Measurements from ENCODE around the gene NTN1. TPM values are rescaled to one million over a fixed set of nuclear protein-coding genes. Genes with fewer than 3 reads are reported as not detected.

The NTN1 gene
- total RNA-seq, 1 experiment from 2014 or later = 22.8 TPM

GRCh38 chr17:9185688-9186284 lies 164.5 kb downstream of the NTN1 start:
- DNase-seq (ENCODE audit: low read depth in 1 of 2, low spot score in 2 of 2) = no peak
- Histone ChIP-seq H3K4me3 (no peak overlapping the region), H3K4me1 (replicated peaks) (peaks cover 21% of the 10 kb centered on the region), H3K27me3 (replicated peaks) (no peaks in the 10 kb centered on the region), H3K36me3 (no peaks in the 10 kb centered on the region), H3K27ac (no peak overlapping the region), H3K9me3 (replicated peaks) (no peaks in the 10 kb centered on the region)

- Histone ChIP-seq H3K36me3 (no peaks in the 10 kb centered on the region), H3K9me3 (replicated peaks) (no peaks in the 10 kb centered on the region), H3K4me1 (replicated peaks) (peaks cover 21% of the 10 kb centered on the region), H3K4me3 (no peak overlapping the region), H3K27ac (no peak overlapping the region), H3K27me3 (replicated peaks) (no peaks in the 10 kb centered on the region)
- DNase-seq (ENCODE audit: low read depth in 1 of 2, low spot score in 2 of 2) = no peak
Measured at GRCh38 chr17:9187828-9188227, 166.5 kb downstream of the NTN1 start.

- no peak overlapping the region for H3K27ac ChIP-seq
- H3K4me3 ChIP-seq = no peak overlapping the region
- H3K9me3 ChIP-seq (replicated peaks) = no peaks in the 10 kb centered on the region
- no peaks in the 10 kb centered on the region for H3K36me3 ChIP-seq
- no peak for DNase-seq (ENCODE audit: low read depth in 1 of 2, low spot score in 2 of 2)
- H3K27me3 ChIP-seq (replicated peaks) = no peaks in the 10 kb centered on the region
- peaks cover 21% of the 10 kb centered on the region for H3K4me1 ChIP-seq (replicated peaks)
Measured at GRCh38 chr17:9188367-9188766, 167.1 kb downstream of the NTN1 start.

- H3K4me1 ChIP-seq (replicated peaks) = peaks cover 12% of the 10 kb centered on the region
- no peak overlapping the region for H3K4me3 ChIP-seq
- H3K27me3 ChIP-seq (replicated peaks) = no peaks in the 10 kb centered on the region
- H3K27ac ChIP-seq = no peak overlapping the region
- DNase-seq (ENCODE audit: low read depth in 1 of 2, low spot score in 2 of 2) = no peak
- no peaks in the 10 kb centered on the region for H3K36me3 ChIP-seq
- no peaks in the 10 kb centered on the region for H3K9me3 ChIP-seq (replicated peaks)
Measured at GRCh38 chr17:9189870-9190269, 168.6 kb downstream of the NTN1 start.

- H3K27ac ChIP-seq = no peak overlapping the region
- no peaks in the 10 kb centered on the region for H3K36me3 ChIP-seq
- H3K27me3 ChIP-seq (replicated peaks) = no peaks in the 10 kb centered on the region
- H3K9me3 ChIP-seq (replicated peaks) = no peaks in the 10 kb centered on the region
- no peak for DNase-seq (ENCODE audit: low read depth in 1 of 2, low spot score in 2 of 2)
- H3K4me3 ChIP-seq = no peak overlapping the region
- H3K4me1 ChIP-seq (replicated peaks) = no peaks in the 10 kb centered on the region
Measured at GRCh38 chr17:9192010-9192409, 170.7 kb downstream of the NTN1 start.

- Histone ChIP-seq H3K27ac (no peak overlapping the region), H3K27me3 (replicated peaks) (no peaks in the 10 kb centered on the region)
Measured at GRCh38 chr17:9195411-9195810, 174.1 kb downstream of the NTN1 start.

GRCh38 chr17:9195961-9196670 lies 174.8 kb downstream of the NTN1 start:
- Histone ChIP-seq H3K36me3 (no peaks in the 10 kb centered on the region), H3K27ac (no peak overlapping the region), H3K4me3 (no peak overlapping the region), H3K4me1 (replicated peaks) (no peaks in the 10 kb centered on the region), H3K27me3 (replicated peaks) (no peaks in the 10 kb centered on the region), H3K9me3 (replicated peaks) (peaks cover 5% of the 10 kb centered on the region; the same call in 1 of the 2 replicates)
- no peak for DNase-seq (ENCODE audit: low read depth in 1 of 2, low spot score in 2 of 2)

More at GRCh38 chr17:9195411-9195810, 174.1 kb downstream of the NTN1 start:
- H3K4me1 ChIP-seq (replicated peaks) = no peaks in the 10 kb centered on the region
- H3K4me3 ChIP-seq = no peak overlapping the region
- H3K9me3 ChIP-seq (replicated peaks) = peaks cover 5% of the 10 kb centered on the region; the same call in 1 of the 2 replicates
- H3K36me3 ChIP-seq = no peaks in the 10 kb centered on the region
- no peak for DNase-seq (ENCODE audit: low read depth in 1 of 2, low spot score in 2 of 2)

GRCh38 chr17:9199571-9200551 lies 178.6 kb downstream of the NTN1 start:
- peaks cover 5% of the 10 kb centered on the region; the same call in 1 of the 2 replicates for H3K9me3 ChIP-seq (replicated peaks)
- no peaks in the 10 kb centered on the region for H3K36me3 ChIP-seq
- no peaks in the 10 kb centered on the region for H3K27me3 ChIP-seq (replicated peaks)
- H3K4me3 ChIP-seq = no peak overlapping the region
- H3K27ac ChIP-seq = no peak overlapping the region
- DNase-seq (ENCODE audit: low read depth in 1 of 2, low spot score in 2 of 2) = no peak
- H3K4me1 ChIP-seq (replicated peaks) = no peaks in the 10 kb centered on the region

GRCh38 chr17:9200699-9201359 lies 179.5 kb downstream of the NTN1 start:
- Histone ChIP-seq H3K4me1 (replicated peaks) (no peaks in the 10 kb centered on the region), H3K27me3 (replicated peaks) (no peaks in the 10 kb centered on the region), H3K36me3 (no peaks in the 10 kb centered on the region), H3K27ac (no peak overlapping the region), H3K9me3 (replicated peaks) (peaks cover 5% of the 10 kb centered on the region; the same call in 1 of the 2 replicates), H3K4me3 (no peak overlapping the region)
- no peak for DNase-seq (ENCODE audit: low read depth in 1 of 2, low spot score in 2 of 2)

GRCh38 chr17:9202532-9202931 lies 181.2 kb downstream of the NTN1 start:
- DNase-seq (ENCODE audit: low read depth in 1 of 2, low spot score in 2 of 2) = no peak
- Histone ChIP-seq H3K4me1 (replicated peaks) (no peaks in the 10 kb centered on the region), H3K36me3 (no peaks in the 10 kb centered on the region), H3K9me3 (replicated peaks) (peaks cover 5% of the 10 kb centered on the region; the same call in 1 of the 2 replicates), H3K27me3 (replicated peaks) (no peaks in the 10 kb centered on the region), H3K4me3 (no peak overlapping the region), H3K27ac (no peak overlapping the region)

- no peaks in the 10 kb centered on the region for H3K36me3 ChIP-seq
- no peak overlapping the region for H3K4me3 ChIP-seq
- H3K9me3 ChIP-seq (replicated peaks) = peaks cover 1% of the 10 kb centered on the region; the same call in 1 of the 2 replicates
- H3K27me3 ChIP-seq (replicated peaks) = no peaks in the 10 kb centered on the region
- DNase-seq (ENCODE audit: low read depth in 1 of 2, low spot score in 2 of 2) = no peak
- H3K27ac ChIP-seq = no peak overlapping the region
- H3K4me1 ChIP-seq (replicated peaks) = no peaks in the 10 kb centered on the region
Measured at GRCh38 chr17:9203771-9204425, 182.6 kb downstream of the NTN1 start.

- Histone ChIP-seq H3K9me3 (replicated peaks) (no peaks in the 10 kb centered on the region), H3K27me3 (replicated peaks) (no peaks in the 10 kb centered on the region)
Measured at GRCh38 chr17:9204637-9205329, 183.5 kb downstream of the NTN1 start.

More at GRCh38 chr17:9204637-9205329, 183.5 kb downstream of the NTN1 start:
- DNase-seq (ENCODE audit: low read depth in 1 of 2, low spot score in 2 of 2) = no peak
- Histone ChIP-seq H3K36me3 (no peaks in the 10 kb centered on the region), H3K27ac (no peak overlapping the region), H3K4me3 (no peak overlapping the region), H3K4me1 (replicated peaks) (no peaks in the 10 kb centered on the region)

All from SJSA1 (cell line).